K562 (cell line): ENCODE results near the gene CCDC85A. TPM values are rescaled to one million over a fixed set of nuclear protein-coding genes. Genes with fewer than 3 reads are reported as not detected.

Source experiments
- ATAC-seq: fragments of 200-7000 bp; cut with Tn5 transposase; 3 replicates; pipeline ENCODE4 v1.9.1; 2020; ENCODE audit warnings: moderate library complexity
- BruUV-seq: library from RNA; stranded (reverse); fragments of 400-500 nt; replicated peaks from 2 replicates; lab custom pipeline; 2021; lab: Mats Ljungman, UMichigan
- CTCF ChIA-PET: fragments of 300-600 bp; formaldehyde crosslinking; extraction: SDS; loops from one replicate; lab custom pipeline; 2021; ENCODE audit warnings: low intra/inter-chr PET ratio; lab: Yijun Ruan, JAX
- POLR2A ChIA-PET: fragments of 300-600, 350-650 bp; sonication (Branson Sonifier 250); formaldehyde crosslinking; extraction: SDS; loops from one replicate; lab custom pipeline; 2021; ENCODE audit warnings: antibody characterized with exemption, inconsistent platforms; lab: Yijun Ruan, JAX
- DNase-seq, 4 experiments: peaks; one replicate each; pipeline versions ENCODE4 v3.0.0 to v3.0.0-alpha.2; 2011 to 2018; ENCODE audit warnings: low spot score in 3 of 4, mixed read lengths in 3 of 4; ENCODE audit errors: extremely low read depth in 1 of 4
- FAIRE-seq: peaks from 2 replicates; lab custom pipeline; 2011; peaks lifted over from hg19 to GRCh38; lab: Jason Lieb, UNC
- H2AFZ ChIP-seq: 2 replicates; pipeline ENCODE4 v1.6.0; 2011; ENCODE audit warnings: low read depth, low read length, control low read depth, inconsistent platforms
- H3K27ac ChIP-seq: fragments of 200-600 bp; 3 replicates; pipeline ENCODE4 v1.8.0; 2011; ENCODE audit warnings: low read depth, mild to moderate bottlenecking, control low read depth, inconsistent platforms, low read length, moderate library complexity, mixed read lengths; ENCODE audit errors: extremely low read depth
- H3K27me3 ChIP-seq, 2 experiments: fragments of 300-600 bp in 1 of 2; 2 replicates in 1 of 2; 3 replicates in 1 of 2; pipeline versions ENCODE4 v1.6.0 to v1.8.0; 2011; ENCODE audit warnings: inconsistent platforms in 2 of 2, low read length in 2 of 2, mild to moderate bottlenecking in 1 of 2, mixed read lengths in 1 of 2, moderate library complexity in 1 of 2; ENCODE audit not compliant: control insufficient read depth in 2 of 2, insufficient read depth in 2 of 2
- H3K36me3 ChIP-seq: fragments of 300-600 bp; 3 replicates; pipeline ENCODE4 v1.8.0; 2011; ENCODE audit warnings: mild to moderate bottlenecking, low read length, inconsistent platforms; ENCODE audit not compliant: control insufficient read depth, insufficient read depth
- H3K4me1 ChIP-seq, 2 experiments: fragments of 200-600 bp in 1 of 2; replicated peaks in 1 of 2; 2 replicates in 1 of 2; 3 replicates in 1 of 2; pipeline versions ENCODE4 v1.5.1 to v1.8.0; 2011; ENCODE audit warnings: inconsistent platforms in 2 of 2, low read length in 2 of 2, mild to moderate bottlenecking in 1 of 2, mixed read lengths in 1 of 2, moderate library complexity in 1 of 2; ENCODE audit not compliant: control insufficient read depth in 2 of 2, insufficient read depth in 2 of 2
- H3K4me2 ChIP-seq: 2 replicates; pipeline ENCODE4 v1.6.1; 2011; ENCODE audit warnings: low read length, control low read depth, inconsistent platforms, mixed read lengths; ENCODE audit not compliant: insufficient read depth
- H3K4me3 ChIP-seq: fragments of 200-600 bp; sonication (generic), shearing (Covaris generic); 2 replicates; pipeline ENCODE4 v1.5.1; 2016; ENCODE audit warnings: control low read depth, inconsistent platforms
- H3K79me2 ChIP-seq: fragments of 200-600 bp; 3 replicates; pipeline ENCODE4 v1.8.0; 2011; ENCODE audit warnings: low read length, inconsistent platforms; ENCODE audit not compliant: control insufficient read depth, insufficient read depth
- H3K9ac ChIP-seq, 2 experiments: 2 replicates each; pipeline versions ENCODE4 v1.6.0 to v1.6.1; 2011; ENCODE audit warnings: low read depth in 2 of 2, low read length in 2 of 2, control low read depth in 1 of 2, inconsistent platforms in 1 of 2, mild to moderate bottlenecking in 1 of 2, mixed read lengths in 1 of 2; ENCODE audit not compliant: insufficient read depth in 1 of 2
- H3K9me1 ChIP-seq: one replicate; pipeline ENCODE4 v1.6.0; 2011; ENCODE audit warnings: inconsistent platforms, mild to moderate bottlenecking, low read length, moderate library complexity; ENCODE audit not compliant: control insufficient read depth, insufficient read depth
- H3K9me3 ChIP-seq: replicated peaks from 2 replicates; pipeline ENCODE4 v1.5.1; 2011; ENCODE audit warnings: low read depth, low read length, inconsistent platforms; ENCODE audit not compliant: control insufficient read depth, insufficient read depth
- H4K20me1 ChIP-seq: replicated peaks from 2 replicates; pipeline ENCODE4 v1.6.1; 2011; ENCODE audit warnings: low read length, inconsistent platforms, mixed read lengths; ENCODE audit not compliant: control insufficient read depth, insufficient read depth
- BCL6 ChIP-seq: fragments of 250-450 bp; sonication (Bioruptor Pico); IDR thresholded peaks from 2 replicates; pipeline ENCODE4 v1.4.0; 2020
- BCOR ChIP-seq: fragments of 450-650 bp; IDR thresholded peaks from 2 replicates; pipeline ENCODE4 v1.6.1; 2016
- BMI1 ChIP-seq: fragments of 150-350 bp; IDR thresholded peaks from 2 replicates; pipeline ENCODE4 v1.6.1; 2014; ENCODE audit warnings: low read length
- E2F1 ChIP-seq: sonication (generic); formaldehyde crosslinking; IDR thresholded peaks from 2 replicates; pipeline ENCODE4 v1.8.1; 2023; ENCODE audit warnings: mild to moderate bottlenecking, missing genetic modification reagents, moderate library complexity
- GATAD2A ChIP-seq: fragments of 450-650 bp; IDR thresholded peaks from 2 replicates; pipeline ENCODE4 v1.6.1; 2017
- HINFP ChIP-seq: fragments of 450-650 bp; conservative IDR thresholded peaks from 2 replicates; pipeline ENCODE4 v1.6.1; 2016; ENCODE audit warnings: missing genetic modification characterization, low read depth, mild to moderate bottlenecking, control low read depth, missing compliant biosample characterization
- MCM7 ChIP-seq, 2 experiments: fragments of 450-650 bp; IDR thresholded peaks; 2 replicates each; pipeline ENCODE4 v1.6.1; 2016 to 2018
- TCF7L2 ChIP-seq: fragments of 150-350 bp; IDR thresholded peaks from 2 replicates; pipeline ENCODE4 v1.6.1; 2016; ENCODE audit warnings: low read depth, mild to moderate bottlenecking, low read length, moderate library complexity
- TSHZ1 ChIP-seq: fragments of 250-450 bp; sonication (Bioruptor Pico); IDR thresholded peaks from 2 replicates; pipeline ENCODE4 v1.4.0; 2020; ENCODE audit warnings: mild to moderate bottlenecking, moderate library complexity
- YBX1 ChIP-seq: fragments of 450-650 bp; IDR thresholded peaks from 2 replicates; pipeline ENCODE4 v1.7.1; 2016; ENCODE audit warnings: mild to moderate bottlenecking
- ZNF124 ChIP-seq: sonication (generic); formaldehyde crosslinking; IDR thresholded peaks from 2 replicates; pipeline ENCODE4 v1.8.1; 2022; ENCODE audit warnings: missing genetic modification reagents
- WGBS: fragments of 100-300 bp; shearing (Covaris generic); methylation state at CpG from one replicate; pipeline ENCODE4 v1.1.6; 2016; ENCODE audit warnings: low coverage, mixed read lengths; ENCODE audit not compliant: insufficient coverage; ENCODE audit errors: missing lambda C conversion rate; 5-methylcytosine and 5-hydroxymethylcytosine counted together
- in situ Hi-C: fragments of 300-500 bp; cut with MboI; formaldehyde crosslinking; loops from 4 replicates; pipeline ENCODE4 v1.15.0; 2018; ENCODE audit warnings: inconsistent platforms, mixed read lengths
- intact Hi-C: fragments of 100-400 bp; cut with micrococcal nuclease; formaldehyde crosslinking; loops from 2 replicates; pipeline ENCODE4 v1.14.2; 2022
- polyA plus RNA-seq, 8 experiments: library from polyadenylated mRNA; depleted of rRNA in 4 of 8; stranded (reverse) in 5 of 8; unstranded in 3 of 8; fragments of >200 nt; fragmentation: Nextera tagmentation in 2 of 8; fragmentation: Illumina TruSeq in 1 of 8; extraction: Ambion mirVana in 2 of 8; extraction: Trizol in 1 of 8; gene quantifications; 2 replicates each; pipeline versions ENCODE4 v1.2.1 to v1.2.3, GENCODE V29; 2011 to 2014; ENCODE audit warnings: inconsistent platforms in 1 of 8, missing spikeins in 1 of 8
- total RNA-seq, 7 experiments: library from RNA; depleted of rRNA in 6 of 7; stranded (reverse); fragments of >200 nt in 6 of 7; fragmentation: Illumina TruSeq in 2 of 7; extraction: Trizol in 2 of 7; gene quantifications; 2 replicates each; pipeline versions ENCODE4 v1.2.1 to v1.2.3, GENCODE V29; 2011 to 2021; ENCODE audit warnings: low replicate concordance in 1 of 7

Gene CCDC85A
- total and polyA plus RNA-seq, 9 of the 15 experiments (the other 6 are each of a cell fraction or from before 2014, with no cell fraction given): 0.03 to 0.14 (median 0.10) TPM; not detected in 5

GRCh38 chr2:56229397-56230060, 45.7 kb downstream of the CCDC85A start:
- no peak overlapping the region for H3K4me2 ChIP-seq
- H3K4me1 ChIP-seq: no peaks in the 10 kb centered on the region
- H2AFZ ChIP-seq: no peak overlapping the region
- H3K36me3 ChIP-seq: no peaks in the 10 kb centered on the region
- ATAC-seq (no peak), DNase-seq (no peak), FAIRE-seq (no peak)
- no TSS peak for BruUV-seq
- H3K27ac ChIP-seq: no peak overlapping the region
- H3K27me3 ChIP-seq: no peaks in the 10 kb centered on the region; a peak in 1 of 5 replicates
- 0% methylated on average over 6 of the region's 6 CpGs for WGBS
- in situ Hi-C loops (no loop called here), intact Hi-C loops (no loop called here)
- ChIA-PET POLR2A (no interaction called here), CTCF (no interaction called here)
- H3K79me2 ChIP-seq: no peaks in the 10 kb centered on the region
- H3K9me1 ChIP-seq: no peaks in the 10 kb centered on the region
- no peaks in the 10 kb centered on the region for H3K9me3 ChIP-seq
- no peaks in the 10 kb centered on the region for H4K20me1 ChIP-seq
- no peak overlapping the region for H3K9ac ChIP-seq
- no peak overlapping the region for H3K4me3 ChIP-seq
- TF ChIP-seq GATAD2A (no peak), BMI1 (no peak)

GRCh38 chr2:56230156-56230555, 46.4 kb downstream of the CCDC85A start:
- Histone ChIP-seq H3K36me3 (no peaks in the 10 kb centered on the region), H3K4me2 (no peak overlapping the region), H2AFZ (no peak overlapping the region), H3K27me3 (no peaks in the 10 kb centered on the region; a peak in 1 of 5 replicates), H3K4me1 (no peaks in the 10 kb centered on the region), H3K9me3 (no peaks in the 10 kb centered on the region), H3K4me3 (no peak overlapping the region), H3K27ac (no peak overlapping the region), H4K20me1 (no peaks in the 10 kb centered on the region), H3K79me2 (no peaks in the 10 kb centered on the region), H3K9ac (no peak overlapping the region), H3K9me1 (no peaks in the 10 kb centered on the region)
- no peak for ATAC-seq
- WGBS: 4% methylated on average over 2 of the region's 2 CpGs
- FAIRE-seq: no peak
- BruUV-seq: no TSS peak
- in situ Hi-C loops: no loop called here
- no peak for DNase-seq
- ChIA-PET CTCF (no interaction called here), POLR2A (no interaction called here)
- intact Hi-C loops: no loop called here
- no peak for TF ChIP-seq TSHZ1 (CRISPR knock-in tag)
- no peak for TF ChIP-seq TCF7L2
- no peak for TF ChIP-seq ZNF124 (CRISPR knock-in tag)
- no peak for TF ChIP-seq BCL6
- TF ChIP-seq HINFP (tag): no peak
- TF ChIP-seq MCM7 (IDR thresholded peaks at IDR 0.05): no peak
- no peak for TF ChIP-seq E2F1 (CRISPR knock-in tag)
- TF ChIP-seq YBX1: no peak
- TF ChIP-seq BCOR: no peak
